ENCODE data around the gene HEATR5B. TPM values are rescaled to one million over a fixed set of nuclear protein-coding genes. Genes with fewer than 3 reads are reported as not detected.
"Not testable (repeated sequence)": the region's sequence is repeated elsewhere in the genome, so short reads cannot be mapped to it uniquely, and the experiment has no call there.

Gene HEATR5B
- total RNA-seq, 1 donor from 2014 or later = 10.6 TPM

- intact Hi-C loops (cut with DNase I) = no loop called here
- H3K9me3 ChIP-seq = no peaks in the 10 kb centered on the region
These were observed 102.3 kb downstream of the HEATR5B start for GRCh38 chr2:36981911-36982310.

GRCh38 chr2:36979007-36979406 lies 105.2 kb downstream of the HEATR5B start:
- H3K9me3 ChIP-seq; H3K27ac ChIP-seq; H3K27me3 ChIP-seq; DNase-seq (ENCODE audit: low spot score in 2 of 2); intact Hi-C loops (cut with DNase I); H3K4me1 ChIP-seq; H3K4me3 ChIP-seq: not testable (repeated sequence)
- H3K36me3 ChIP-seq = peaks cover 18 to 22% of the 10 kb centered on the region in 2 donors

More at GRCh38 chr2:36981911-36982310, 102.3 kb downstream of the HEATR5B start:
- Histone ChIP-seq H3K4me1 (no peaks in the 10 kb centered on the region), H3K27me3 (no peaks in the 10 kb centered on the region), H3K27ac (no peak overlapping the region), H3K4me3 (no peak overlapping the region), H3K36me3 (peaks cover 18 to 28% of the 10 kb centered on the region in 2 donors)
- DNase-seq (ENCODE audit: low spot score in 2 of 2) = no peak
- TF ChIP-seq CTCF (IDR thresholded peaks at IDR 0.05) = no peak

GRCh38 chr2:36976065-36976464 lies 108.1 kb downstream of the HEATR5B start:
- intact Hi-C loops (cut with DNase I) = no loop called here
- Histone ChIP-seq H3K36me3 (peaks cover 12 to 18% of the 10 kb centered on the region in 2 donors), H3K27ac (no peak overlapping the region), H3K4me3 (no peak overlapping the region), H3K9me3 (no peaks in the 10 kb centered on the region), H3K27me3 (no peaks in the 10 kb centered on the region), H3K4me1 (no peaks in the 10 kb centered on the region)
- no peak for TF ChIP-seq CTCF (IDR thresholded peaks at IDR 0.05)
- DNase-seq (ENCODE audit: low spot score in 2 of 2) = no peak

GRCh38 chr2:36975306-36975705 lies 108.9 kb downstream of the HEATR5B start:
- H3K36me3 ChIP-seq = peaks cover 6 to 13% of the 10 kb centered on the region in 2 donors
- H3K9me3 ChIP-seq = no peaks in the 10 kb centered on the region
- no peak overlapping the region for H3K4me3 ChIP-seq
- no peaks in the 10 kb centered on the region for H3K4me1 ChIP-seq
- intact Hi-C loops (cut with DNase I) = no loop called here
- H3K27ac ChIP-seq = no peak overlapping the region
- no peak for TF ChIP-seq CTCF (IDR thresholded peaks at IDR 0.05)
- DNase-seq (ENCODE audit: low spot score in 2 of 2) = no peak
- H3K27me3 ChIP-seq = no peaks in the 10 kb centered on the region

- Histone ChIP-seq H3K27me3 (no peaks in the 10 kb centered on the region), H3K9me3 (no peaks in the 10 kb centered on the region), H3K4me3 (no peak overlapping the region), H3K27ac (no peak overlapping the region), H3K4me1 (no peaks in the 10 kb centered on the region), H3K36me3 (no peaks in the 10 kb centered on the region)
- DNase-seq (ENCODE audit: low spot score in 2 of 2) = no peak
- intact Hi-C loops (cut with DNase I) = no loop called here
- TF ChIP-seq CTCF (IDR thresholded peaks at IDR 0.05) = no peak
These were observed 110.9 kb downstream of the HEATR5B start for GRCh38 chr2:36973320-36973719.

- intact Hi-C loops (cut with DNase I) = no loop called here
- Histone ChIP-seq H3K27ac (no peak overlapping the region), H3K27me3 (no peaks in the 10 kb centered on the region), H3K4me1 (no peaks in the 10 kb centered on the region), H3K4me3 (no peak overlapping the region), H3K36me3 (no peaks in the 10 kb centered on the region), H3K9me3 (no peaks in the 10 kb centered on the region)
- DNase-seq (ENCODE audit: low spot score in 2 of 2) = no peak
- TF ChIP-seq CTCF (IDR thresholded peaks at IDR 0.05) = no peak
These were observed 112.2 kb downstream of the HEATR5B start for GRCh38 chr2:36971990-36972389.

Data from ascending aorta (tissue), 2 donors.